Stomach (tissue), 9 donors: Measurements from ENCODE around the gene C11orf65. TPM values are rescaled to one million over a fixed set of nuclear protein-coding genes. Genes with fewer than 3 reads are reported as not detected.

Experiments
- DNase-seq, 2 donors: peaks; one replicate each; pipeline versions ENCODE4 v3.0.0 to v3.0.0-alpha.2; 2013 to 2019
- H3K27ac ChIP-seq, 5 donors: fragments of 200-600 bp in 4 of 5; sonication (generic) in 4 of 5; one replicate each; pipeline ENCODE4 v1.5.1; 2013 to 2019; ENCODE audit warnings: mild to moderate bottlenecking in 1 of 5, moderate library complexity in 1 of 5
- H3K27me3 ChIP-seq, 3 donors: fragments of 200-600 bp; sonication (generic); one replicate each; pipeline ENCODE4 v1.5.1; 2017 to 2019; ENCODE audit warnings: mixed run types in 1 of 3
- H3K36me3 ChIP-seq, 4 donors: fragments of 200-600 bp; sonication (generic); 1 replicate in 3 of 4; 2 replicates in 1 of 4; pipeline ENCODE4 v1.5.1; 2016 to 2019
- H3K4me1 ChIP-seq, 4 donors: fragments of 200-600 bp; sonication (generic); one replicate each; pipeline ENCODE4 v1.5.1; 2016 to 2019
- H3K4me3 ChIP-seq, 4 donors: fragments of 200-600 bp; sonication (generic) in 3 of 4; one replicate each; pipeline ENCODE4 v1.5.1; 2016 to 2019; ENCODE audit warnings: mild to moderate bottlenecking in 1 of 4
- H3K9me3 ChIP-seq, 4 donors: fragments of 200-600 bp; sonication (generic); one replicate each; pipeline ENCODE4 v1.5.1; 2016 to 2019
- EP300 ChIP-seq: sonication (generic); formaldehyde crosslinking; IDR thresholded peaks from one replicate; pipeline ENCODE4 v1.6.1; 2017; ENCODE audit warnings: antibody characterized with exemption
- POLR2A ChIP-seq, 4 donors: fragments of 450-650 bp; IDR thresholded peaks; one replicate each; pipeline ENCODE4 v1.6.1; 2016; ENCODE audit warnings: antibody characterized with exemption in 4 of 4, control low read depth in 2 of 4, mild to moderate bottlenecking in 1 of 4, moderate library complexity in 1 of 4
- POLR2AphosphoS5 ChIP-seq, 3 donors: sonication (generic); formaldehyde crosslinking; IDR thresholded peaks; one replicate each; pipeline ENCODE4 v1.6.1; 2016; ENCODE audit warnings: antibody characterized with exemption in 3 of 3
- WGBS, 5 donors: extraction: QIAGEN DNeasy Blood & Tissue Kit in 3 of 5; methylation state at CpG; one replicate each; pipeline versions ENCODE4 v1.1.5 to v1.1.7; 2013 to 2018; 5-methylcytosine and 5-hydroxymethylcytosine counted together
- intact Hi-C: fragments of 100-400 bp; cut with DNase I; formaldehyde crosslinking; loops from one replicate; pipeline ENCODE4 v1.15.1; 2023; ENCODE audit warnings: low total_unique reads
- polyA plus RNA-seq, 3 donors: library from polyadenylated mRNA; stranded (reverse); fragments of 200-250 nt; gene quantifications; one replicate each; pipeline ENCODE4 v1.2.3, GENCODE V29; 2013
- total RNA-seq, 5 donors: library from RNA; depleted of rRNA; stranded (reverse); fragments of >200 nt; gene quantifications; one replicate each; pipeline versions ENCODE4 v1.1.0 to v1.2.3, GENCODE V29; 2014 to 2016
- TF ChIP-seq, protein P1 (sequence below), 7 experiments: fragments of 450-650 bp in 4 of 7; fragments of 200-600 bp in 3 of 7; sonication (generic) in 3 of 7; IDR thresholded peaks; one replicate each; pipeline ENCODE4 v1.5.1; 2016 to 2019; ENCODE audit warnings: antibody characterized with exemption in 7 of 7, control low read depth in 2 of 7, mild to moderate bottlenecking in 1 of 7
- donor health status: healthy with polysubstance abuse.
- donor health status: Bipolar disorder and iron deficiency.
- donor health status: healthy.

The C11orf65 gene
- total and polyA plus RNA-seq, 8 donors = 0.33 to 5.0 (median 1.1) TPM; not detected in 5

GRCh38 chr11:108341654-108342053 is 125.7 kb downstream of the C11orf65 start:
- intact Hi-C loops = no loop called here

GRCh38 chr11:108340973-108341372 is 126.4 kb downstream of the C11orf65 start:
- no peaks in the 10 kb centered on the region for H3K27me3 ChIP-seq
- H3K9me3 ChIP-seq = no peaks in the 10 kb centered on the region
- H3K4me3 ChIP-seq = no peak overlapping the region
- 92 to 100% (median 96%) methylated on average over 1 of the region's 1 CpG for WGBS, 5 donors
- peak in 1 of 2 donors; percentile 7 for DNase-seq
- intact Hi-C loops = no loop called here
- H3K36me3 ChIP-seq = peaks cover 2 to 47% (median 31%) of the 10 kb centered on the region in 4 donors
- no peak overlapping the region for H3K27ac ChIP-seq
- no peaks in the 10 kb centered on the region for H3K4me1 ChIP-seq
- TF ChIP-seq EP300 (no peak), POLR2AphosphoS5 (IDR thresholded peaks at IDR 0.05) (no peak), POLR2A (IDR thresholded peaks at IDR 0.05) (no peak)
- TF ChIP-seq, protein P1, sequence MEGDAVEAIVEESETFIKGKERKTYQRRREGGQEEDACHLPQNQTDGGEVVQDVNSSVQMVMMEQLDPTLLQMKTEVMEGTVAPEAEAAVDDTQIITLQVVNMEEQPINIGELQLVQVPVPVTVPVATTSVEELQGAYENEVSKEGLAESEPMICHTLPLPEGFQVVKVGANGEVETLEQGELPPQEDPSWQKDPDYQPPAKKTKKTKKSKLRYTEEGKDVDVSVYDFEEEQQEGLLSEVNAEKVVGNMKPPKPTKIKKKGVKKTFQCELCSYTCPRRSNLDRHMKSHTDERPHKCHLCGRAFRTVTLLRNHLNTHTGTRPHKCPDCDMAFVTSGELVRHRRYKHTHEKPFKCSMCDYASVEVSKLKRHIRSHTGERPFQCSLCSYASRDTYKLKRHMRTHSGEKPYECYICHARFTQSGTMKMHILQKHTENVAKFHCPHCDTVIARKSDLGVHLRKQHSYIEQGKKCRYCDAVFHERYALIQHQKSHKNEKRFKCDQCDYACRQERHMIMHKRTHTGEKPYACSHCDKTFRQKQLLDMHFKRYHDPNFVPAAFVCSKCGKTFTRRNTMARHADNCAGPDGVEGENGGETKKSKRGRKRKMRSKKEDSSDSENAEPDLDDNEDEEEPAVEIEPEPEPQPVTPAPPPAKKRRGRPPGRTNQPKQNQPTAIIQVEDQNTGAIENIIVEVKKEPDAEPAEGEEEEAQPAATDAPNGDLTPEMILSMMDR (IDR thresholded peaks at IDR 0.05) = no peak

More at GRCh38 chr11:108341654-108342053, 125.7 kb downstream of the C11orf65 start:
- Histone ChIP-seq H3K4me1 (no peaks in the 10 kb centered on the region), H3K4me3 (no peak overlapping the region), H3K9me3 (no peaks in the 10 kb centered on the region), H3K27me3 (no peaks in the 10 kb centered on the region), H3K27ac (no peak overlapping the region), H3K36me3 (peaks cover 0 to 47% (median 27%) of the 10 kb centered on the region in 4 donors)
- WGBS, 5 donors = 93 to 96% (median 94%) methylated on average over 4 of the region's 4 CpGs
- TF ChIP-seq POLR2A (IDR thresholded peaks at IDR 0.05) (no peak), POLR2AphosphoS5 (IDR thresholded peaks at IDR 0.05) (no peak), EP300 (no peak)
- TF ChIP-seq, protein P1 (IDR thresholded peaks at IDR 0.05) = no peak
- no peak for DNase-seq

- intact Hi-C loops = no loop called here
- DNase-seq = no peak
- peaks cover 9 to 52% (median 43%) of the 10 kb centered on the region in 4 donors for H3K36me3 ChIP-seq
- no peak overlapping the region for H3K27ac ChIP-seq
- 95 to 98% (median 98%) methylated on average over 2 of the region's 2 CpGs for WGBS, 5 donors
- H3K9me3 ChIP-seq = no peaks in the 10 kb centered on the region
- no peaks in the 10 kb centered on the region for H3K27me3 ChIP-seq
- no peaks in the 10 kb centered on the region for H3K4me1 ChIP-seq
- no peak overlapping the region for H3K4me3 ChIP-seq
- TF ChIP-seq, protein P1 (IDR thresholded peaks at IDR 0.05) = no peak
- no peak for TF ChIP-seq POLR2A (IDR thresholded peaks at IDR 0.05)
- no peak for TF ChIP-seq EP300
- no peak for TF ChIP-seq POLR2AphosphoS5 (IDR thresholded peaks at IDR 0.05)
Measured at GRCh38 chr11:108338750-108339149, 128.6 kb downstream of the C11orf65 start.

- H3K36me3 ChIP-seq = peaks cover 33 to 100% (median 92%) of the 10 kb centered on the region in 4 donors
- WGBS, 5 donors = 55 to 82% (median 70%) methylated on average over 2 of the region's 2 CpGs
- no peak for TF ChIP-seq EP300
- no peak for TF ChIP-seq POLR2A (IDR thresholded peaks at IDR 0.05)
- TF ChIP-seq, protein P1 (IDR thresholded peaks at IDR 0.05) = no peak
- no peak for TF ChIP-seq POLR2AphosphoS5 (IDR thresholded peaks at IDR 0.05)
- H3K27ac ChIP-seq = no peak overlapping the region
- intact Hi-C loops = no loop called here
- H3K4me1 ChIP-seq = no peaks in the 10 kb centered on the region
- no peaks in the 10 kb centered on the region for H3K9me3 ChIP-seq
- no peak for DNase-seq
- H3K27me3 ChIP-seq = no peaks in the 10 kb centered on the region
- H3K4me3 ChIP-seq = no peak overlapping the region
Measured at GRCh38 chr11:108333403-108333899, 133.9 kb downstream of the C11orf65 start.

Other genes starting within 250 kb of the C11orf65 start
- 10 to 100 TPM in 4 of 5 donors, 1 to 10 TPM in 1; 4.6 to 36.6 (median 19.0) TPM for gene NPAT, start 244.9 kb downstream of the C11orf65 start, total RNA-seq
- gene NPAT, start 244.9 kb downstream of the C11orf65 start, polyA plus RNA-seq = 1 to 10 TPM; 2.1 to 3.5 (median 2.1) TPM
- 100 to 1,000 TPM; 110 to 518 (median 124) TPM for gene ATM, start 244.5 kb downstream of the C11orf65 start, total RNA-seq
- 10 to 100 TPM in 1 of 3 donors, 1 to 10 TPM in 2; 3.1 to 11.3 (median 9.0) TPM for gene ATM, start 244.5 kb downstream of the C11orf65 start, polyA plus RNA-seq
- 10 to 100 TPM; 12.5 to 43.7 (median 23.9) TPM for gene POGLUT3, start 30.9 kb upstream of the C11orf65 start, total RNA-seq
- 1 to 10 TPM; 5.7 to 8.5 (median 6.1) TPM for gene POGLUT3, start 30.9 kb upstream of the C11orf65 start, polyA plus RNA-seq
- gene EXPH5, start 126.2 kb upstream of the C11orf65 start, total RNA-seq = 10 to 100 TPM; 11.6 to 23.7 (median 14.0) TPM
- 1 to 10 TPM in 1 of 3 donors, under 1 TPM in 2; 0.75 to 2.8 (median 0.92) TPM for gene EXPH5, start 126.2 kb upstream of the C11orf65 start, polyA plus RNA-seq
- gene DDX10, start 197.5 kb upstream of the C11orf65 start, total RNA-seq = 10 to 100 TPM; 11.6 to 22.6 (median 16.5) TPM
- gene DDX10, start 197.5 kb upstream of the C11orf65 start, polyA plus RNA-seq = 10 to 100 TPM; 13.4 to 20.8 (median 18.8) TPM